Activated CD8-positive, alpha-beta memory T cell treated with anti-CD3 and anti-CD28 coated beads for 36 hours (primary cell): ENCODE data around the gene CACNB1. TPM values are rescaled to one million over a fixed set of nuclear protein-coding genes. Genes with fewer than 3 reads are reported as not detected.

Source experiments
- CTCF ChIA-PET: fragments of 350-600 bp; sonication (Branson Sonifier 250); formaldehyde crosslinking; loops from one replicate; lab custom pipeline; 2021; ENCODE audit warnings: antibody characterized with exemption; lab: Charles Lee
- POLR2A ChIA-PET: fragments of 350-600 bp; sonication (Branson Sonifier 250); formaldehyde crosslinking; loops from one replicate; lab custom pipeline; 2021; ENCODE audit warnings: antibody characterized with exemption; lab: Charles Lee
- total RNA-seq, 2 experiments: library from RNA; stranded (reverse); gene quantifications; one replicate each; pipeline ENCODE4 v1.2.3, GENCODE V29; 2021

CACNB1 gene
- total RNA-seq, 2 experiments from 2014 or later, result 16.9 to 17.4 TPM

- POLR2A ChIA-PET, result no interaction called here
- CTCF ChIA-PET, result interaction anchor here (1.0 to 13.6 kb wide), 5 partner anchors 9 to 76 kb away, joined by 3 to 205 read pairs (median 4); no protein-coding TSS in a partner anchor
Measured at GRCh38 chr17:39230361-39230760, 32.9 kb upstream of the CACNB1 start.

- CTCF ChIA-PET, result interaction anchor here (13.6 kb wide), 1 partner anchor 23 kb away, joined by 205 read pairs; no protein-coding TSS in a partner anchor
- POLR2A ChIA-PET, result no interaction called here
Measured at GRCh38 chr17:39229274-39229913, 31.9 kb upstream of the CACNB1 start.

DNA sequence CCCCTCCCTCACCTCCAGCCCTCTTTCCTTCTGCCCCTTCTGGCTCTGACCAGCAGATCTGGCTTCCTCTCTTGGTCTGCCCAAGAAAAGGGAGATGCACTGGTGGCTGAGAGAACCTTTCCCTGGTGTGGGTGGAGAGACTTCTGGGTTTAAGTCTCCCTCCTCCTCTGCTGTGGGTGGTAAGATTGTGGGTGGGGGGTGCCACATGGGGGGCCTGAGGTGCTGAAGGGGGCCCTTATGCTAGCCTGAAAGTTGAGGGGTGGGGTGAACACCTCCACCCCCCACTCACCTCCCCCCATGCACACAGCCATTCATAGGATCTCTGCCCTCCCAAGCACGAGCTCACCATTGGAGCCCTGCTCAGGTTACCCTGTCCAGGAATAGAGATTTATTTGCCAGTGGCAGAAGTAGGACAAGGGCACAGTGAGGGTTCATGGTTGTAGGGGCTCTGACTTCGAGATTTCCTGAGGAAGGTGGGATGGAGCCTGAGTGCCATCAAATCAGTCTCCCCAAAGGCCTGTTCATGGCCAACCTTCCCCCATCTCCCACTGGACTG, 30.0 kb upstream of the CACNB1 start:
- ChIA-PET CTCF (interaction anchor here (0.7 kb wide), 1 partner anchor 8 kb away, joined by 7 read pairs; no protein-coding TSS in a partner anchor), POLR2A (no interaction called here)

GRCh38 chr17:39225959-39226683, 28.7 kb upstream of the CACNB1 start:
- CTCF ChIA-PET, result interaction anchor here (1.2 to 1.3 kb wide), 2 partner anchors 9 to 12 kb away, joined by 4 to 6 read pairs; no protein-coding TSS in a partner anchor
- POLR2A ChIA-PET, result no interaction called here

DNA sequence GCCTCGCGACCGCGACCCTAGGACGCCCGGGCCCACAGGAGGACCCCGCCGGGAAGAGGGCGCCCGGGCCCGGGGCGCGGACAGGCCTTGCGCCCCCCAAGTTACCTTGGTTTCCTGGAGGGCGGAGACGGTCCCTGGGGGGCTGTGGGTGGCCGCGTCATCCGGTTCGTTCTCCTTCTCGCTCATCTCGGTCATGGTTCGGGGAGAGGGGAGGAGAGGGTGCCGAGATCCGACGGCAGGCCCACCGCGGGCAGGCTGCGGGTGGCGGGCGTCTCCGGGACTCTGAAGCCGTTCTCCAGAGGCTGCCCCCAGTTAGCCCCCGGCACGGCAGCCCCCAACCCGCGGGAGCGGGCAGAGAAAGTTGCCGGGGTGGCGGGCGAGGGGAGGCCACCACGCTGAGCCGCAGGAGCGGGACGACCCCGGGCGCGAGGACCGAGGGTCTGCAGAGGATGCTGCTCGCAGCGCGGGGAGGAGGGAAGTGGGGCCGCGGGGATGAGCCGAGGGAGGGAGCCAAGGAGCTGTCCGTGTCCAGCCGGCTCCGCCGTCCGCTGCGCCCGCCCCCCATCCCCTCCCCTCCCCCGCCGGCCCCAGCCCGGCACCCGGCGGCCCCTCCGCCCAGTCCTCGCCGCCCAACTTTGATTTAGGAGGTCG, 28.0 kb upstream of the CACNB1 start, which contains the start of gene STAC2:
STAC2 (minus strand) TSS at position 638 of the 651 bp plus-strand sequence; CDS start at position 195, 443 bp downstream.
- ChIA-PET CTCF (interaction anchor here (1.2 to 1.3 kb wide), 2 partner anchors 10 to 13 kb away, joined by 4 to 6 read pairs; no protein-coding TSS in a partner anchor), POLR2A (no interaction called here)

GRCh38 chr17:39224778-39225307, 27.4 kb upstream of the CACNB1 start:
- CTCF ChIA-PET, result interaction anchor here (2.5 kb wide), 1 partner anchor 11 kb away, joined by 7 read pairs; no protein-coding TSS in a partner anchor
- POLR2A ChIA-PET, result no interaction called here

DNA sequence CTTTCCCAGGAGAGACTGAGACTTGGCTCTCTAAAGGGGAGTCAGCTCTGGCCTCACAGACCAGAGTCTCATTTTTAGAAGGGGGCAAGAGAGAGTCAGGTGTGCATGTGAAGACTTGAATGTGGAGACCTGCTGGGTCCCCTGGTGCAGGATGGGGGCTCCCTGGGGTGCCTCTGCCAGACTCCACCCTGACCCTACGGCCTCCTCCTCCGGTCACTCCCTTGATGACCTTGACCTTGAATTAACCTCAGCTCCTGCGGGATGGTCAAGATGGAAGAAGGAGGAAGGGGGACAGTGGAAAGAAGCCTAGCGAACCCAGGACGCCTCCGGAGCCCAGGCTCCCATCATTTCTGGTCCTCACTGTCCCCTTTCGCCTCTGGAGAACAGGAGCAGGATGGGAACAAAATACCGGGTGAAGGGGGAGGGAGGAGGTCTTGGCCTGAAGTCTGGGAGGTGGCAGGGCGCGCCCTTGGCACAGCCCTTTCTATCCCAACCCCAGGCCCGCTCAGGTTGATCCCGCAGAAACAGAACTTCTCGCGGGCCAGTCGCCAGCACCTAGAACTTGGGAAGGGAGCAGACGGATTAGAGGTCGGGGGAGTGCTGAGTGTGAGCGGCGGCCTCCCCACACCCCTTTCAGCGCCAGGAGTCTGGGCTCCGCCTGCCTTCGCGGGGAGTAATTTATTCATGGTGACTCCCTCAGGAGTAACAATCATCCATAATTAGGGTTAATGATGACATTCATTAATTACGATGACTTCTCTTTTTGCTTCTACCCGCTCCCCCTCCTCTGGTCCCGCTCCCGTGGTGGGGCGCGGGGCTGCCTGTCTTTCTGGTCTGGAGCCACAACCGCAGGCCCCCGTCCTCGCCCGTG, 26.7 kb upstream of the CACNB1 start:
- POLR2A ChIA-PET, result interaction anchor here (0.6 kb wide), 1 partner anchor 797 kb away, joined by 4 read pairs; no protein-coding TSS in a partner anchor
- CTCF ChIA-PET, result interaction anchor here (0.8 to 2.5 kb wide), 2 partner anchors 12 to 21 kb away, joined by 4 to 7 read pairs; no protein-coding TSS in a partner anchor

- ChIA-PET CTCF (interaction anchor here (0.8 to 2.5 kb wide), 2 partner anchors 13 to 22 kb away, joined by 4 to 7 read pairs; no protein-coding TSS in a partner anchor), POLR2A (interaction anchor here (0.5 to 0.6 kb wide), 2 partner anchors 243 to 796 kb away, joined by 3 to 4 read pairs; no protein-coding TSS in a partner anchor)
Measured at GRCh38 chr17:39222866-39223834, 25.7 kb upstream of the CACNB1 start.

GRCh38 chr17:39222151-39222550, 24.7 kb upstream of the CACNB1 start:
- CTCF ChIA-PET, result interaction anchor here (1.2 to 2.5 kb wide), 2 partner anchors 14 to 23 kb away, joined by 3 to 7 read pairs; no protein-coding TSS in a partner anchor
- POLR2A ChIA-PET, result no interaction called here

- POLR2A ChIA-PET, result no interaction called here
- CTCF ChIA-PET, result interaction anchor here (1.1 to 1.2 kb wide), 2 partner anchors 9 to 24 kb away, joined by 3 to 4 read pairs; no protein-coding TSS in a partner anchor
Measured at GRCh38 chr17:39221572-39221971, 24.1 kb upstream of the CACNB1 start.

DNA sequence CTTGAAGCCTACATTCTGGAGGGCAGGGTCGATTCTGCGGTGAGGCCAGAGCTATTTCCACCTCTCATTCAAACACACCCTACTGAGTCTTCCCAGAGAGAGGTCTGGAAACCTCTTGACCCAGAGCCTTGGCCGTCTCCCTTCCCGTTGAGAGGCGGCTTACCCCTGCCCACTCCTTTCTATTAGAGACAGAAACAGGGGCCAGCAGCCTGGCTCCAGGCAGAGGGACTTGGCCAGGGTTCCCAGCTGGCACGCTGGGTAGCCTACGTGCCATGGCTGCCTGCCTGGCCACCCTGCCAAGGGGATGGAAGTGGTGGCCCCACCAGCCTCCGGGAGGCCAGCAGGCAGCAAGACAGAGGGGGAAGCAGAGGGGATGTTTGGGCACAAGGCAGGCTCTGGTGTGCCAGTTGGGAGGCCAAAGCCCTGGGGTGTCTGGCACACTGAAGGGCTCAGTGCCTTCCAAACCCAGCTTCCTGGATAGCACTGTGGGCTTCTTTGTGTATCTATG, 22.2 kb upstream of the CACNB1 start:
- CTCF ChIA-PET, result interaction anchor here (0.9 kb wide), 1 partner anchor 25 kb away, joined by 3 read pairs; no protein-coding TSS in a partner anchor
- POLR2A ChIA-PET, result no interaction called here

DNA sequence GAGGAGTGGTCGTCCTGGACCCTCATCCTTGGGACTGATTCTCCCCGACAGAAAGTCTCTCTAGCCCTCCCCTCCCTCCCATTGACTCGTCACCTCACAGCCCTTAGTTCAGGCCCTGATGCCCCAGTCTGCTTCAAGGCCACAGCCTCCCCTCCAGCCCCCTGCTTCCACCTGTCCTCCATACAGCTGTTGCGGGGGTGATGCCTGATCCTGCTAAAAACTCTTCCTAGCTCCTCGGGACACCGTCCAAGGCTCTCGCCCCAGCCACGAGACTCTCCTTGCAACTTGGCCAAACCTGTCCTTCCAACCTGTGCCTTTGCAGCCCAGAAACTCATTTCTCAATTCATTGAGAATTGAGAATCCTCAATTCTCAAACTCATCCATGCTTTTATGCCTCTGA, 21.4 kb upstream of the CACNB1 start:
- ChIA-PET CTCF (interaction anchor here (0.7 to 2.0 kb wide), 3 partner anchors 12 to 17 kb away, joined by 3 to 8 read pairs (median 3); no protein-coding TSS in a partner anchor), POLR2A (no interaction called here)

DNA sequence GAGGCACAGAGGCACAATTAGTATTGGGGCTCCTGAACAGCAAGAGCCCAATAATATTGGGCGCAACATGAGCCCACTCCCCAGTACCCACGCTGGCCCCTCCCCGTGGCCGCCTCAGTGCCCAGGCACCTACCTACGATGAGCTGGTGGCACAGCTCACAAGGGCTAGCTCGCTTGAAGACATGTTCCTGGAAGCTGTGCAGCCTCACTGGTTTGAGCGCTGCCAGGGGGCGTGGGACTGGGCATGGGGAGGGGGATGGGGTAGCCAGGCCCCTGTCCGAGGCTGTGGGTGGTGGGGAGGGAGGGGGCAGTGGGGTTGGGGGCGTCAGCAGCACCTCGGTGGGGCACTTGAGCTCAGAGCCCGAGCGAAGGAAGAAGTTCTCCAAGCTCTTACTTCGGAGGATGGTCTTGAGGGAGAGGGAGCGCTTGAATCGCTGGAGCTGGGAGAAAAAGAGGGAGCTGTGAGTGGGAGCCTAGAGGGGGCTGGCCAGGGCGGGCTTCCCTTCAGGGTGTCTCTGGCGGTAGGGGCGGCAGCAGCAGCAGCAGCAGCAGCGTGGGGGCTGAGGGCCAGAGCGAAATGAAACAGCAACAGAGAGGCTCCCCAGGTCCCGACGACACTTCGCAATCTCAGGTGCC, 20.4 kb upstream of the CACNB1 start:
- POLR2A ChIA-PET, result no interaction called here
- CTCF ChIA-PET, result interaction anchor here (1.4 to 2.0 kb wide), 2 partner anchors 13 to 18 kb away, joined by 3 to 8 read pairs; no protein-coding TSS in a partner anchor

GRCh38 chr17:39213852-39214251, 16.4 kb upstream of the CACNB1 start:
- ChIA-PET POLR2A (no interaction called here), CTCF (no interaction called here)

DNA sequence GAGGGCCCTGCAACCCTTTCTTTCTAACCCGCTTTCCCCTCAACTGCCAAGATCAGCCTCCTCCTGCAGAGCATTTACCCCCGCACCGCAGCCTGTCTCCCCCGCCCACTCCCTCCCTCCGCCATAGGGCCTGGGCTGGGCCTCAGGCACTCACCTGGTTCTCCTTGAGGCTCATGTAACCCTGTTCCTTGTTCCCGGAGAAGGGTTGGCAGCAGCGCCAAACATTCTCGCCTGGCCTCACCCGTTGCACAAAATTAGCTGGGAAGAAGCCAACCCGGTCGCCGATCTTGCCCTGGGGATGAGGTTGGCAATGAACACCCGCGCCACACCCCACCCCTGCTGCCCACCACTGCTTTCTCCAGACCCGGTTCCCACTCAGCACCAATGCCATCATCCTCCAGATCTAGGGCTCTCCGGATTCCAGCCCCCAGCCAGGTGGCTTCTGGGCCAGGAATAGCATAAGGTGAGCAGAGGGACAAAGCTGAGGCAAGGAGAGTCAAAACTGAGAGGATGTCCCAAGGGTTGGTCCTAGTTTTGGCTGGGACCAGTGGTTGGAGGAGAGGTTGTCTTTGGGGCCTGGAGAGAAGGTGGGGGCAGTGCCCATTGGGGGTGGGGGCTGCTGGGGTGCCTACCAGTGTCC, 15.5 kb upstream of the CACNB1 start:
- CTCF ChIA-PET, result no interaction called here
- POLR2A ChIA-PET, result no interaction called here
